ENCODE results near the gene WFDC5.
"Not testable (repeated sequence)": the region's sequence is repeated elsewhere in the genome, so short reads cannot be mapped to it uniquely, and the experiment has no call there.

The WFDC5 gene

GRCh38 chr20:45087097-45087790 lies 27.7 kb downstream of the WFDC5 start:
- DNase-seq = peak; percentile 51

- no peak for DNase-seq
Measured at GRCh38 chr20:45085867-45086266, 29.1 kb downstream of the WFDC5 start.

DNA sequence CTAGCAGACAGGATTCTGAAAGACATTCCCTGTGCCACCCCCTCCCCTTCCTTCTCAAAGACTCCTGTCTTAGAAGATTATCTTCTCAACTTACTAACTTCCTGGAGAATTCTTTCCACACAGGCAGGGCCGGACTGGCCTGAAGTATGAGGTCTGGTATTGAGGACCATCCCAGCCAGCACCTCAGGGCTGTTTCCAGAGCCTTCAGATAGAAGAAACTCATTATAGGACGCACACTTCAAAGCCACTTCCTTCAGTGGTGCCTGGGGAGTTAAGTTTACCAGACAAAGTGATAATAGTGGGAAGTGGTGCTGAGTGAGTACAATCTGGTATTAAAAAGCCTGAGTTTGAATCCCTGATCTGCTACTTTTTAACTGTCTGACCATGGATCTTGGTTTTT lies 29.7 kb downstream of the WFDC5 start:
- DNase-seq = no peak

GRCh38 chr20:45083127-45083526 lies 31.8 kb downstream of the WFDC5 start:
- no peak for DNase-seq

- no peak for DNase-seq
Measured at GRCh38 chr20:45082468-45082867, 32.5 kb downstream of the WFDC5 start.

DNA sequence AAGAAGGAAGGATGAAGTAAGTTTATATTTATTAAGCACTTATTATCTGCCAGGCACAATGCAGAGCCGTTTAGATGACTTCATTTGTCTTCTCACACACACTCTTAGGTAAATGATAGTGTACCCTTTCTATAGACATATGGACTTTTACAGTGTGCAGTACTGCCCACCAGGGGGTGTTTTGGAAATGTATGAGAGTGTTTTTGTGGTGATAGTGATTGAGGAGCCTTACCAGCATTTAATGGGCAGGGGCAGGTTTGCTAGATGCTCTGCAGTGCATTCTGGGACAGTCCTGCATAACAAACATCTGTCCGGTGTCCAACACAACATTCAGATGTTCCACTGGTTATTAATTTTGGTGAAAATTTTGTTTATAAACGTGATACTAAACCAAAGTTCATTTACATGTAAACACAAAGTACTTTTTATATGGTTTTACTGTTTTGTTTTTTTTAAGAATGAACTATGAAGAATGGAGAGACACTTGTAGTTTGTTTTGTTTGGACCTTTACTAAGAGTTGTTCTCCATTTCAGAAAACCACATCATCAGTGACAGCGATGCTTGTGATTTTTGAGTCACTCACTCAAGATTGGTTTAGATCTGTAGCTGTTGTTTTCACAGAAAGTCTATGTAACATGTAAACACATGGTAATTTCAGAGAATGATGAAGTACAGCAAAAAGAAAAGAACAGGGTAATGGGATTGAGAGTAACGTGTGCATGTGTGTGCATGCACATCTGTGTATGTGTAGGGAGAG lies 33.9 kb downstream of the WFDC5 start:
- DNase-seq = peak; percentile 58

- no peak for DNase-seq
Measured at GRCh38 chr20:45077559-45077958, 37.4 kb downstream of the WFDC5 start.

DNA sequence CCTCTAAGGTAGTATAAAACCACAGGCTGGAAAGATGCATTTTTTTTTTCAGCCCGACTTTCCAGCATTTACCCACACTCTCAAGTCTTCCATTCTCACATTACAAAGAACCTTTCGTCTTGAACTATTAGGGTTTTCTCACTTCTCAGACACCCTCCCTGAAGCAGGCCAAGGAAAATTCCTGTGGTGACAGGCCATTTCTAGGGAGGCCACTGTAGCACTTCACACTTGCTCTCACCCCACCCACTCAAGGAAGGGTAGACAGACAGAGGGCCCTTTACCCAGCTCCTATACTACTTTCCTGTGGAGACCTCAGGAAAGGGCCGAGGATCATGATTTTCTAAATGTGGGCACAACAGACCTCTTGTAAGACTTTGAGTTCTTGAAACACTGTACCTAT lies 41.8 kb downstream of the WFDC5 start:
- no peak for DNase-seq

GRCh38 chr20:45072066-45072465 lies 42.9 kb downstream of the WFDC5 start:
- no peak for DNase-seq

GRCh38 chr20:45070932-45071632 lies 43.9 kb downstream of the WFDC5 start:
- no peak for DNase-seq

DNA sequence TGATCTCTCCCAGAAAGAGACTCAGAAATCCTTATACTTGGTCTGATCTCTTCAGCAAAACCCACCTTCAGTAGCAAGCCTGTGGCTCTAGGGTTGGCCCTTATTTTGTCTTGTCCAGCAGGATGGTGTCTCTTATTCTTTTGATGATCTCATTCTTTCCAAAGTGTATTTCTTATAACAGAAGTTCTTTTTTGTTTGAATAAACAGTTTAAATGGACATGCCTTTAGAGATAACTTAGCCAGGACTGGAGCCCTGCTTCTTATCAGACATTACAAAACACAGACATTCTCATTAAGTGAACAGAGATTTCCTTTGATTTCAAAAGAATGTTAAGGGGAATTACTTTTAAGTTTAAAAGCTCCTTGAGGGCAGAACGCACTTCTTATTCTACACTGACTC lies 45.7 kb downstream of the WFDC5 start:
- DNase-seq = no peak

DNA sequence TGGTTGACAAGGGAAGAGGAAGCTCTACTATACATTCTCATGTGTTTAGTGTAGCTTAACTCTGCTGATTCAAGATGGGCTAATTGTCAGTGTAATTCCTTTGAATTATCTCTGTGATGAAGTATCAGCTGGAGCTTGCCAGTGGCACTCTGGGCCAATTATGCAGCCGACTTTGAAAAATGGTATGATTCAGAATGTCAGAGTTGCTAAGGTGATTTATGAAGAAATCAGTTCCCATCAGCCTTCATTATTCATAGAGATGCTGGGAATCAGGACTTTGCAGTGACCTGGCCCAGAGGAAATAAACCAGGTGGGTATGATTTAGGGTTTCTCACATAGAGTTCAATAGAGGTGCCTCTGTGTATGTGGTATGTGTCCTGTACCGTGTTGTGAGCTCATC lies 47.4 kb downstream of the WFDC5 start:
- DNase-seq = no peak

DNA sequence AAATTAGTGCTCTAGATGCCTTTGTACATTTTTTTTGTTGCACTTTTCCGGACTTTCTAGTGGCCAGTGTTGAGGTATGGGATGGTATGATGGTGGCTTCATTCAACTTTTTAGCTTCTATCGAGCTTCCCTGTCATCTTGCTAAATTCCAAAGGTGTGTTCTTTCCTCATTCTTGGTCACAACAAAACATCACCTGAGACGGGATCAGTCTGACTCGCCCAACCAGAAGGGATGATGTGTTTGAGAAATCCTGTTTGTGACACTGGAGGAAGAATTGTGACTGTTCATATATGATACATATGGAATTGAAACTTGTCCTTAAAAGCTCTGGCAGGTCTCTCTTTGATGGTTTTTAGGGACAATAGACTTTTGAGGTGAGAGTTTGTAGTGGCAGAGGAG lies 47.9 kb downstream of the WFDC5 start:
- DNase-seq = no peak

DNA sequence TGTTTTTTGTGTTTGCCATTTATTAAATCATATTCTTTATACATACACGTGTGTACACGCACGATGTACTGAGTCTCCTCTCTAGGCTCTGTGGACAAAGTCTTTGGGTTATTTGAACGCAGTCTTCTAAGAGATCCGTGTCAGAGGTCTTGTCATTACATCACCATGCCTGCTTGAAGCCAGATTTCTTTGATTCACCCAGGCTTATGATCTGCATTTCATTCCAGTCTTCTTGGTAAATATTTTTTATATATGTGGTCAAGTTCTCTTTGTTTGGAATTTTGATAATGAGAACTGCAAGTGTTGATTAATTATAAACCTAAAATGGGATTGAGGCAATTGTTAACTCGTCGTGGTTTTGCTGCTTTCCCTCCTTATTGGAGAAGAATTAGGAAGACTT lies 48.6 kb downstream of the WFDC5 start:
- DNase-seq = no peak

DNA sequence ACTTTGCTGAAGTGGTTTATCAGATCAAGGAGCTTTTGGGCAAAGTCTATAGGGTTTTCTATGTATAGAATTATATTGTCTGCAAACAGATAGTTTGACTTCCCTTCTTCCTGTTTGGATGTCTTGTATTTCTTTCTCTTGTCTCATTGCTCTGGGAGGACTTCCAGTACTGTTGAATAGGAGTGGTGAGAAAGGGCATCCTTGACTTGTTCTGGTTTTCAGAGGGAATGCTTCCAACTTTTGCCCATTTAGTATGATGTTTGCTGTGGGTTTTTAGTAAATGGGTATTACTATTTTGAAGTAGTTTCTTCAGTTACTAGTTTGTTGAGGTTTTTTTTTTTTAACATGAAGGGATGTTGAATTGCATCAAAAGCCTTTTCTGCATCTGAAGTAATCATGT lies 50.2 kb downstream of the WFDC5 start:
- no peak for DNase-seq

DNA sequence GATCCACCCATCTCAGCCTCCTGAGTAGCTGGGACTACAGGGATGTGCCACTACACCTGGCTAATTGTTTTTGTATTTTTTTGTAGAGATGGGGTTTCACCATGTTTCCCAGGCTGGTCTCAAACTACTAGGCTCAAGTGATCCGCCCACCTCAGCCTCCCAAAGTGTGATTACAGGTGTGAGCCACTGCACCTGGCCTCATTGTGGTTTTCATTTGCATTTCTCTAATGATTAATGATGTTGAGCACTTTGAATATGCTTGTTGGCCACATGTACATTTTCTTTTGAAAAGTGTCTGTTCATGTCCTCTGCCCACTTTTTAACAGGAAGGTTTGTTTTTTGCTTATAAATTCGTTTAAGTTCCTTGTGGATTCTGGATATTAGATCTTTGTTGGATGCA lies 51.9 kb downstream of the WFDC5 start:
- not testable (repeated sequence) for DNase-seq

- DNase-seq = no peak
Measured at GRCh38 chr20:45061244-45061643, 53.7 kb downstream of the WFDC5 start.

DNA sequence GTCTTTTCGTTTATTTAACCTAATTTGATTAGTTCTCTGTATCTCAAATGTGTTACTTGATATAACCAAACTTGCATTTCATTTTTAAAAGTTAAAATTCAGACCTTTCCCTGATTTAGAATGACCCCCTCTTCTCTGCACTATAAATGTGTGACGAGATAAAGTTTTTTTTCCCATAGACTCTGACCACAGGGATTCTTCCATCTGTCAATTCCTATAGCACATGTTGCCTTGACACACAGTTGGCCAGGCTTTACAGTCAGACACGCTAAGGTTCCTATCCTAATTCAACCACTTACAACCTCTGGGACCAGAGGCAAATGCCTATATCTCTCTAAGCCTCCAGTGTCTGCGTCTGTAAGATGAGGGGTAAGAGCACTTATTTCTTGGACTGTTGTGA lies 54.7 kb downstream of the WFDC5 start:
- no peak for DNase-seq

All from hematopoietic multipotent progenitor cell treated with erythropoietin and hydrocortisone succinate and interleukin-3 and kit ligand, for 4 days (in vitro differentiated cells).